ENCODE results near the gene PLCB1.
A peak's percentile ranks its signal among the peaks of the same experiment; 100 is the strongest.

The PLCB1 gene

GRCh38 chr20:8722277-8722928 lies 590.3 kb downstream of the PLCB1 start:
- DNase-seq (ENCODE audit: low read depth, low spot score): no peak
- no peak overlapping the region for H3K27ac ChIP-seq

- no peak for DNase-seq (ENCODE audit: low read depth, low spot score)
- H3K27ac ChIP-seq: no peak overlapping the region
Measured at GRCh38 chr20:8723296-8723695, 591.2 kb downstream of the PLCB1 start.

- no peak overlapping the region for H3K27ac ChIP-seq
- DNase-seq (ENCODE audit: low read depth, low spot score): no peak
Measured at GRCh38 chr20:8724884-8725283, 592.8 kb downstream of the PLCB1 start.

GRCh38 chr20:8726460-8726859 lies 594.4 kb downstream of the PLCB1 start:
- no peak overlapping the region for H3K27ac ChIP-seq
- no peak for DNase-seq (ENCODE audit: low read depth, low spot score)

- H3K27ac ChIP-seq: no peak overlapping the region
- no peak for DNase-seq (ENCODE audit: low read depth, low spot score)
Measured at GRCh38 chr20:8735014-8735413, 602.9 kb downstream of the PLCB1 start.

- DNase-seq (ENCODE audit: low read depth, low spot score): no peak
- H3K27ac ChIP-seq: no peak overlapping the region
Measured at GRCh38 chr20:8735674-8736073, 603.6 kb downstream of the PLCB1 start.

- H3K27ac ChIP-seq: no peak overlapping the region
- DNase-seq (ENCODE audit: low read depth, low spot score): no peak
Measured at GRCh38 chr20:8740265-8740664, 608.2 kb downstream of the PLCB1 start.

- no peak overlapping the region for H3K27ac ChIP-seq
- DNase-seq (ENCODE audit: low read depth, low spot score): no peak
Measured at GRCh38 chr20:8744228-8744844, 612.3 kb downstream of the PLCB1 start.

GRCh38 chr20:8749101-8749500 lies 617.0 kb downstream of the PLCB1 start:
- H3K27ac ChIP-seq: no peak overlapping the region
- DNase-seq (ENCODE audit: low read depth, low spot score): no peak

GRCh38 chr20:8749986-8750385 lies 617.9 kb downstream of the PLCB1 start:
- DNase-seq (ENCODE audit: low read depth, low spot score): no peak
- H3K27ac ChIP-seq: no peak overlapping the region

GRCh38 chr20:8755340-8756118 lies 623.5 kb downstream of the PLCB1 start:
- no peak overlapping the region for H3K27ac ChIP-seq
- DNase-seq (ENCODE audit: low read depth, low spot score): no peak

- peak; percentile 26 for DNase-seq (ENCODE audit: low read depth, low spot score)
- no peak overlapping the region for H3K27ac ChIP-seq
Measured at GRCh38 chr20:8756410-8756809, 624.3 kb downstream of the PLCB1 start.

- H3K27ac ChIP-seq: no peak overlapping the region
- DNase-seq (ENCODE audit: low read depth, low spot score): no peak
Measured at GRCh38 chr20:8757146-8757545, 625.1 kb downstream of the PLCB1 start.

- DNase-seq (ENCODE audit: low read depth, low spot score): no peak
- H3K27ac ChIP-seq: no peak overlapping the region
Measured at GRCh38 chr20:8764344-8764962, 632.4 kb downstream of the PLCB1 start.

- no peak overlapping the region for H3K27ac ChIP-seq
- no peak for DNase-seq (ENCODE audit: low read depth, low spot score)
Measured at GRCh38 chr20:8766868-8767390, 634.9 kb downstream of the PLCB1 start.

- no peak overlapping the region for H3K27ac ChIP-seq
- no peak for DNase-seq (ENCODE audit: low read depth, low spot score)
Measured at GRCh38 chr20:8774412-8774811, 642.3 kb downstream of the PLCB1 start.

- DNase-seq (ENCODE audit: low read depth, low spot score): no peak
- no peak overlapping the region for H3K27ac ChIP-seq
Measured at GRCh38 chr20:8777911-8778310, 645.8 kb downstream of the PLCB1 start.

- no peak overlapping the region for H3K27ac ChIP-seq
- no peak for DNase-seq (ENCODE audit: low read depth, low spot score)
Measured at GRCh38 chr20:8778387-8778786, 646.3 kb downstream of the PLCB1 start.

- no peak overlapping the region for H3K27ac ChIP-seq
- DNase-seq (ENCODE audit: low read depth, low spot score): no peak
Measured at GRCh38 chr20:8780915-8781314, 648.8 kb downstream of the PLCB1 start.

- DNase-seq (ENCODE audit: low read depth, low spot score): no peak
- no peak overlapping the region for H3K27ac ChIP-seq
Measured at GRCh38 chr20:8782804-8783203, 650.7 kb downstream of the PLCB1 start.

GRCh38 chr20:8783734-8784133 lies 651.7 kb downstream of the PLCB1 start:
- H3K27ac ChIP-seq: no peak overlapping the region

More at GRCh38 chr20:8783734-8784133, 651.7 kb downstream of the PLCB1 start:
- no peak for DNase-seq (ENCODE audit: low read depth, low spot score)
